Kidney (tissue), 14 donors: ENCODE results near the gene TATDN3. TPM values are rescaled to one million over a fixed set of nuclear protein-coding genes. Genes with fewer than 3 reads are reported as not detected.
"Not testable (repeated sequence)": the region's sequence is repeated elsewhere in the genome, so short reads cannot be mapped to it uniquely, and the experiment has no call there.

Experiments used
- DNase-seq, 5 donors: peaks; one replicate each; pipeline ENCODE4 v3.0.0-alpha.2; 2013 to 2020
- FAIRE-seq: peaks from 2 replicates; lab custom pipeline; 2012; peaks lifted over from hg19 to GRCh38; lab: Jason Lieb, UNC
- H3K27ac ChIP-seq, 2 donors: one replicate each; pipeline ENCODE4 v1.7.0; 2013; ENCODE audit warnings: low read depth in 2 of 2, low read length in 2 of 2, inconsistent platforms in 1 of 2
- H3K27me3 ChIP-seq: one replicate; pipeline ENCODE4 v1.7.1; 2013; ENCODE audit warnings: low read length, inconsistent platforms; ENCODE audit not compliant: control insufficient read depth, insufficient read depth
- H3K36me3 ChIP-seq, 3 donors: one replicate each; pipeline versions ENCODE4 v1.7.0 to v1.7.1; 2013; ENCODE audit warnings: low read length in 3 of 3, control low read depth in 1 of 3, inconsistent platforms in 1 of 3; ENCODE audit not compliant: insufficient read depth in 3 of 3, control insufficient read depth in 2 of 3
- H3K4me1 ChIP-seq, 3 donors: one replicate each; pipeline versions ENCODE4 v1.7.0 to v1.7.1; 2013; ENCODE audit warnings: low read length in 3 of 3, inconsistent platforms in 1 of 3, low read depth in 1 of 3; ENCODE audit not compliant: control insufficient read depth in 2 of 3, insufficient read depth in 2 of 3
- H3K4me3 ChIP-seq, 3 donors: one replicate each; pipeline versions ENCODE4 v1.7.0 to v1.8.1; 2013; ENCODE audit warnings: low read length in 3 of 3, control low read depth in 1 of 3, inconsistent platforms in 1 of 3
- H3K9ac ChIP-seq, 3 donors: one replicate each; pipeline versions ENCODE4 v1.7.0 to v1.7.1; 2013; ENCODE audit warnings: low read length in 3 of 3, control low read depth in 1 of 3, inconsistent platforms in 1 of 3
- H3K9me3 ChIP-seq, 3 donors: one replicate each; pipeline versions ENCODE4 v1.7.0 to v1.7.1; 2013; ENCODE audit warnings: low read length in 3 of 3, control low read depth in 1 of 3, inconsistent platforms in 1 of 3; ENCODE audit not compliant: control insufficient read depth in 2 of 3, insufficient read depth in 1 of 3
- CTCF ChIP-seq: IDR thresholded peaks from 3 replicates; pipeline ENCODE4 v1.5.1; 2012; ENCODE audit warnings: mild to moderate bottlenecking, moderate library complexity, borderline replicate concordance; ENCODE audit not compliant: insufficient read depth; ENCODE audit errors: extremely low read depth
- intact Hi-C: fragments of 100-400 bp; cut with DNase I; formaldehyde crosslinking; loops from one replicate; pipeline ENCODE4 v1.11.1; 2022
- polyA plus RNA-seq: library from polyadenylated mRNA; stranded (reverse); fragments of 350-450 nt; fragmentation: Illumina TruSeq; extraction: RNeasy Lipid Tissue Mini Kit (QIAGEN cat#74804); gene quantifications from one replicate; pipeline ENCODE4 v1.2.3, GENCODE V29; 2014; ENCODE audit warnings: low read depth, low replicate concordance; ENCODE audit not compliant: insufficient read depth
- total RNA-seq: library from RNA; stranded (reverse); fragmentation: NEBNext Ultra II Directional; extraction: Animal tissue kit (Norgen Biotek cat#: 25700); gene quantifications from one replicate; pipeline ENCODE4 v1.2.1, GENCODE V29; 2021
- donor health status: control.
- donor health status: control.
- donor health status: control.
- donor health status: control.
- donor health status: control.
- donor health status: DM: yes; HTN: yes; CAD: no.
- donor health status: Normal renal cell carcinoma (clear cell type).

TATDN3 gene
- total and polyA plus RNA-seq, 2 donors from 2014 or later: 18.6 to 19.5 TPM

GRCh38 chr1:212766825-212767224 is 24.9 kb upstream of the TATDN3 start:
- DNase-seq, H3K36me3 ChIP-seq, H3K27ac ChIP-seq, H3K9ac ChIP-seq, H3K4me1 ChIP-seq, H3K4me3 ChIP-seq, intact Hi-C loops, FAIRE-seq, H3K27me3 ChIP-seq: not testable (repeated sequence)
- peaks cover 0 to 13% (median 11%) of the 10 kb centered on the region in 3 donors for H3K9me3 ChIP-seq

- no peaks in the 10 kb centered on the region for H3K4me1 ChIP-seq
- FAIRE-seq (no peak), DNase-seq (no peak)
- no peak overlapping the region for H3K4me3 ChIP-seq
- peaks cover 0 to 2% (median 0%) of the 10 kb centered on the region in 3 donors for H3K36me3 ChIP-seq
- intact Hi-C loops: no loop called here
- TF ChIP-seq CTCF: no peak
- no peak overlapping the region for H3K9ac ChIP-seq
- no peaks in the 10 kb centered on the region for H3K27me3 ChIP-seq
- peaks cover 0 to 13% (median 11%) of the 10 kb centered on the region in 3 donors for H3K9me3 ChIP-seq
- H3K27ac ChIP-seq: no peak overlapping the region
Observed at GRCh38 chr1:212769459-212770167, 22.1 kb upstream of the TATDN3 start.

GRCh38 chr1:212771341-212771740 is 20.4 kb upstream of the TATDN3 start:
- no peaks in the 10 kb centered on the region for H3K4me1 ChIP-seq

More at GRCh38 chr1:212771341-212771740, 20.4 kb upstream of the TATDN3 start:
- no peak for TF ChIP-seq CTCF
- DNase-seq: no peak
- Histone ChIP-seq H3K9me3 (peaks cover 0 to 13% (median 11%) of the 10 kb centered on the region in 3 donors), H3K36me3 (peaks cover 0 to 2% (median 0%) of the 10 kb centered on the region in 3 donors), H3K27ac (no peak overlapping the region), H3K27me3 (no peaks in the 10 kb centered on the region), H3K4me3 (no peak overlapping the region), H3K9ac (no peak overlapping the region)
- intact Hi-C loops: no loop called here
- FAIRE-seq: no peak
